Heart left ventricle (tissue), 13 donors: ENCODE measurements around the gene MEX3C.

ENCODE experiments used
- POLR2A ChIP-seq, 2 donors: fragments of 450-650 bp; IDR thresholded peaks; one replicate each; pipeline ENCODE4 v1.6.1; 2017; ENCODE audit warnings: antibody characterized with exemption in 2 of 2, mild to moderate bottlenecking in 2 of 2, moderate library complexity in 2 of 2
- TF ChIP-seq, protein P1 (sequence below), 12 donors: fragments of 200-600 bp; sonication (generic) in 4 of 12; IDR thresholded peaks; one replicate each; pipeline versions ENCODE4 v1.5.0 to v1.8.0; 2018 to 2022; ENCODE audit warnings: antibody characterized with exemption in 12 of 12, mild to moderate bottlenecking in 5 of 12
- donor health status: ischemic (EF 13 %, LVEDD 7.1; RV severe dilation, severe dysfunction).
- donor health status: DM: no; HTN: yes; CAD: no.
- donor health status: DM: no; HTN: no; CAD: no.
- donor health status: ischemic (EF 25% LVEDD 6.9; RV normal size, moderate dysfunction).
- donor health status: ischemic (EF 25% LVEDD 5.7; RV mildly dilated, moderate dysfunction).
- donor health status: ischemic (EF 35%, LVEDD 5.7; RV mildly dilated, moderate dysfunction).
- donor health status: nonischemic (EF 11% LVEDD 7.7; RV severe dilation, severe dysfunction).
- donor health status: DM: yes; HTN: yes; CAD: no.
- donor health status: PGD.
- donor health status: ischemic (EF 29% LVEDD 5.4; RV normal size, mild dysfunction).
- donor health status: nonischemic (EF 23%, LVEDD 6.1; RV moderate dilation, normal function).

DNA sequence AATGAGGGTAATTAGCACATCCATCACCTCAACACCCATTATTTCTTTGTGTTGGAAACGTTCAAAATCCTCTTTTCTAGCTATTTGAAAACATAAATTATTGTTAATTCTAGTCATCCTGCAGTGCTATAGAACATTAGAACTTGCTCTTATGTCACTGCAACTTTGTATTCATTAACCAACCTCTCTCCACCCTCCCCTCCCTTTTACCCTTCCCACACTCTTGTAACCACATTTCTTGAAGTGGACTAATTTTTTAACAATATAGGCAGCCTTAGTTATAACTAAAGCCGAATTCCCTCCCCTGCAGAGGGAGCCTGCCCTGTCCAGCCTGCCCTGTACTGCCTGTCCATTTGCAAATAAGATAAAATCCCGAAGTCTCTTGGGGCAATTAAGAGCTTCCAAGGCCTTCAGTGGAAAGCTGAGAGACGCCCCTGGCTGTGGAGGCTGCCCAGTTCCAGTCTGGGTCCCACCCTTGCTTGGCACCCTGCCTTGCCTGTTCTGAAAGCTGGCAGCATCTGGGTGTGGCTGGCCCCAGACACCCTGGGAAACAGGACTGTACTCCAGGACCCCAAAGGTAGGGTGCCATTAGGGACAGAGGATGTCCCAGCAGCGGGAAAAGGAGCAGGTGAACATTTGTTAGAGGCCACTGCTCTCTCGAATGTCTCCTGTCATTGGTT lies 65.1 kb downstream of the MEX3C start:
- TF ChIP-seq, protein P1, sequence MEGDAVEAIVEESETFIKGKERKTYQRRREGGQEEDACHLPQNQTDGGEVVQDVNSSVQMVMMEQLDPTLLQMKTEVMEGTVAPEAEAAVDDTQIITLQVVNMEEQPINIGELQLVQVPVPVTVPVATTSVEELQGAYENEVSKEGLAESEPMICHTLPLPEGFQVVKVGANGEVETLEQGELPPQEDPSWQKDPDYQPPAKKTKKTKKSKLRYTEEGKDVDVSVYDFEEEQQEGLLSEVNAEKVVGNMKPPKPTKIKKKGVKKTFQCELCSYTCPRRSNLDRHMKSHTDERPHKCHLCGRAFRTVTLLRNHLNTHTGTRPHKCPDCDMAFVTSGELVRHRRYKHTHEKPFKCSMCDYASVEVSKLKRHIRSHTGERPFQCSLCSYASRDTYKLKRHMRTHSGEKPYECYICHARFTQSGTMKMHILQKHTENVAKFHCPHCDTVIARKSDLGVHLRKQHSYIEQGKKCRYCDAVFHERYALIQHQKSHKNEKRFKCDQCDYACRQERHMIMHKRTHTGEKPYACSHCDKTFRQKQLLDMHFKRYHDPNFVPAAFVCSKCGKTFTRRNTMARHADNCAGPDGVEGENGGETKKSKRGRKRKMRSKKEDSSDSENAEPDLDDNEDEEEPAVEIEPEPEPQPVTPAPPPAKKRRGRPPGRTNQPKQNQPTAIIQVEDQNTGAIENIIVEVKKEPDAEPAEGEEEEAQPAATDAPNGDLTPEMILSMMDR (IDR thresholded peaks at IDR 0.05): no peak
- TF ChIP-seq POLR2A (IDR thresholded peaks at IDR 0.05): no peak
